Raji (cell line): ENCODE results near the gene RAB40B.

Experiments used
- POLR2A ChIP-seq: IDR thresholded peaks from 2 replicates; pipeline ENCODE4 v1.6.1; 2011; ENCODE audit warnings: low read depth, low read length, control low read depth; ENCODE audit not compliant: insufficient read depth

The RAB40B gene

GRCh38 chr17:82687375-82687861, 11.1 kb downstream of the RAB40B start:
- TF ChIP-seq POLR2A = no peak

GRCh38 chr17:82686366-82687324, 11.9 kb downstream of the RAB40B start:
- no peak for TF ChIP-seq POLR2A

- no peak for TF ChIP-seq POLR2A
Observed at GRCh38 chr17:82685291-82685690, 13.2 kb downstream of the RAB40B start.

GRCh38 chr17:82684228-82684841, 14.2 kb downstream of the RAB40B start:
- TF ChIP-seq POLR2A = no peak

GRCh38 chr17:82683534-82683933, 15.0 kb downstream of the RAB40B start:
- TF ChIP-seq POLR2A = no peak

- TF ChIP-seq POLR2A = no peak
Observed at GRCh38 chr17:82681547-82681946, 17.0 kb downstream of the RAB40B start.

GRCh38 chr17:82679586-82680465, 18.7 kb downstream of the RAB40B start:
- no peak for TF ChIP-seq POLR2A

- no peak for TF ChIP-seq POLR2A
Observed at GRCh38 chr17:82678265-82678891, 20.1 kb downstream of the RAB40B start.

- no peak for TF ChIP-seq POLR2A
Observed at GRCh38 chr17:82677353-82677925, 21.1 kb downstream of the RAB40B start.

GRCh38 chr17:82675476-82676245, 22.8 kb downstream of the RAB40B start:
- TF ChIP-seq POLR2A = no peak

- TF ChIP-seq POLR2A = no peak
Observed at GRCh38 chr17:82674656-82675475, 23.6 kb downstream of the RAB40B start.

GRCh38 chr17:82670661-82671450, 27.6 kb downstream of the RAB40B start:
- no peak for TF ChIP-seq POLR2A
